ENCODE data around the gene DMXL1. TPM values are rescaled to one million over a fixed set of nuclear protein-coding genes. Genes with fewer than 3 reads are reported as not detected.

DMXL1 gene
- total RNA-seq, 1 donor, result 86.1 TPM

GRCh38 chr5:119274030-119274766, 203.3 kb downstream of the DMXL1 start:
- TF ChIP-seq CTCF (IDR thresholded peaks at IDR 0.05; ENCODE audit: extremely low read depth, low read depth, low read length), result no peak
- Histone ChIP-seq H3K4me3 (ENCODE audit: insufficient read depth, low read length) (no peak overlapping the region), H4K20me1 (ENCODE audit: insufficient read depth, low read length) (peaks cover 2% of the 10 kb centered on the region), H2AFZ (ENCODE audit: low read length) (no peak overlapping the region), H3K79me2 (ENCODE audit: insufficient read depth, low read length) (peaks cover 20% of the 10 kb centered on the region), H3K4me2 (ENCODE audit: insufficient read depth, low read length) (peak overlapping the region; percentile 1), H3K27ac (ENCODE audit: low read depth, low read length) (peak overlapping the region; percentile 52), H3K9me3 (ENCODE audit: low read depth, low read length) (no peaks in the 10 kb centered on the region), H3K4me1 (ENCODE audit: insufficient read depth, low read length) (peaks cover 19% of the 10 kb centered on the region), H3K27me3 (ENCODE audit: insufficient read depth, low read length) (no peaks in the 10 kb centered on the region), H3K36me3 (ENCODE audit: insufficient read depth, low read length) (no peaks in the 10 kb centered on the region)
- DNase-seq (ENCODE audit: insufficient read length, low spot score, missing footprints), result no peak

DNA sequence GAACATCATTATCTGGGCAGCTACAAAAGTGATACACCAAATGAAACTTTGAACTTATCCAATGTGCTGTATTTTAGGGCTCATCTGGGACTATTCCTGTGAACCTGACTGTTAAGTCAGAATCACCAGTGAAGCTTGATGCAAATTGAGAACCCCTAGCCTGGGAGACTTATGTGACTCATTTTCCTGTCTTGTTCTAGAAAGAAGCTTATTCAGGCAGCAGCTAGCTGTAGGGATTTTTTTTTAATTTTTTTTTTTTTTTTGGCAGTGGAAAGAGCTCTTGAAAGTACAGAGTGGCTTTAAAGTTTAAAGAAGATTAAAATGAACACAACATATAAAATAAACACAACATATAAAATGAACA, 203.9 kb downstream of the DMXL1 start:
- no peak overlapping the region for H2AFZ ChIP-seq (ENCODE audit: low read length)
- peak overlapping the region; percentile 52 for H3K27ac ChIP-seq (ENCODE audit: low read depth, low read length)
- peaks cover 2% of the 10 kb centered on the region for H4K20me1 ChIP-seq (ENCODE audit: insufficient read depth, low read length)
- DNase-seq (ENCODE audit: insufficient read length, low spot score, missing footprints), result no peak
- no peaks in the 10 kb centered on the region for H3K27me3 ChIP-seq (ENCODE audit: insufficient read depth, low read length)
- H3K4me2 ChIP-seq (ENCODE audit: insufficient read depth, low read length), result peak overlapping the region; percentile 1
- H3K4me3 ChIP-seq (ENCODE audit: insufficient read depth, low read length), result no peak overlapping the region
- H3K79me2 ChIP-seq (ENCODE audit: insufficient read depth, low read length), result peaks cover 17% of the 10 kb centered on the region
- H3K9me3 ChIP-seq (ENCODE audit: low read depth, low read length), result no peaks in the 10 kb centered on the region
- TF ChIP-seq CTCF (IDR thresholded peaks at IDR 0.05; ENCODE audit: extremely low read depth, low read depth, low read length), result no peak
- no peaks in the 10 kb centered on the region for H3K36me3 ChIP-seq (ENCODE audit: insufficient read depth, low read length)
- H3K4me1 ChIP-seq (ENCODE audit: insufficient read depth, low read length), result peaks cover 16% of the 10 kb centered on the region

DNA sequence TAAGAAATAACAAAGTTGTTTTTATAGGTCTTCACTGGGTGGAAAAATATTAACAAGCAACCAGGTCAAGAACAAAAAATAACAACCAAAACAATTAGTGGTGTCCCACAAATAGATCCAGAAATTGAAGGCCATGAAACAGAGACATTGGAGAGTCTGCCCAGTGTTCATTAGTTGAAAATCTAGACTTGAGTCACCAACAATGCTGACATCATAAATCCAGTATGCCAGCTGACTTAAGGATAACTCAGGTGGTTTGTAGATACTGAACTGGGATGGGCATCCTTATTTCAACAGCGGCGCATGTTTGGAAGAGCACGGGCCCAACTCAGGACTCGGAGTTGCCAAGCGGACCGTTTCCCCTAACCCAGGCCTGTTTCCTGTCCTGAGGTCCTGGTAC, 204.3 kb downstream of the DMXL1 start:
- Histone ChIP-seq H4K20me1 (ENCODE audit: insufficient read depth, low read length) (peaks cover 2% of the 10 kb centered on the region), H3K27me3 (ENCODE audit: insufficient read depth, low read length) (no peaks in the 10 kb centered on the region), H3K4me3 (ENCODE audit: insufficient read depth, low read length) (no peak overlapping the region), H3K9me3 (ENCODE audit: low read depth, low read length) (no peaks in the 10 kb centered on the region), H3K4me2 (ENCODE audit: insufficient read depth, low read length) (peak overlapping the region; percentile 0), H3K27ac (ENCODE audit: low read depth, low read length) (peak overlapping the region; percentile 52), H3K36me3 (ENCODE audit: insufficient read depth, low read length) (no peaks in the 10 kb centered on the region), H3K4me1 (ENCODE audit: insufficient read depth, low read length) (peaks cover 16% of the 10 kb centered on the region), H3K79me2 (ENCODE audit: insufficient read depth, low read length) (peaks cover 15% of the 10 kb centered on the region), H2AFZ (ENCODE audit: low read length) (no peak overlapping the region)
- TF ChIP-seq CTCF (IDR thresholded peaks at IDR 0.05; ENCODE audit: extremely low read depth, low read depth, low read length), result no peak
- DNase-seq (ENCODE audit: insufficient read length, low spot score, missing footprints), result no peak

DNA sequence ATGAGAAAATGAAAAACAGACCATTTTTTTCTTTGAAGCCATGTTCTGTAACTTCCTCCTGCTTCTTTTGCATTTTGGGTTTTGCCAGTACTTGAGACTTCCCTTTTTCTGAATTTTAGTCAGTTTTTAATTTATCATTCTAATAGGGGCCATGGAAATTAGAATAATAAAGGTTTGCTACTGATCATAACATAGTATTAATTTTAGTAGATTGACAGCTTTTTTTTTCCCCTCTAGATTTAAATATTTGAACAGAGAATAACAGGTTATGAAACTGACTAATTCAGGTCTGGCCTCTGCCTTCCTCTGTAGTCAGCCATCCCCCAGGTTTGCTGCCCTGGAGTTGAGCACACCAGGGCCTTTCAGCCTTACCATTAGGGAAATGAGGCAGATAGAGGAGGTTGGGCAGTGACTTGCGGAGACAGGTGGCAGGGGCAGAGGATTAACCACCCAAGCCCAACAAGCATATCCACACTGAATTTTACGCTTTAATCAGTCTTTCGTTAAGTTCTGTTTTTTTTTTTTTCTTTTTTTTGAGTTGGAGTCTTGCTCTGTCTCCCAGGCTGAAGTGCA, 204.8 kb downstream of the DMXL1 start:
- no peak overlapping the region for H2AFZ ChIP-seq (ENCODE audit: low read length)
- H3K4me2 ChIP-seq (ENCODE audit: insufficient read depth, low read length), result no peak overlapping the region
- peaks cover 14% of the 10 kb centered on the region for H3K79me2 ChIP-seq (ENCODE audit: insufficient read depth, low read length)

More for the DNA sequence above, 204.8 kb downstream of the DMXL1 start:
- no peaks in the 10 kb centered on the region for H3K27me3 ChIP-seq (ENCODE audit: insufficient read depth, low read length)
- H3K4me3 ChIP-seq (ENCODE audit: insufficient read depth, low read length), result no peak overlapping the region
- H3K27ac ChIP-seq (ENCODE audit: low read depth, low read length), result peak overlapping the region; percentile 52
- H4K20me1 ChIP-seq (ENCODE audit: insufficient read depth, low read length), result peaks cover 2% of the 10 kb centered on the region
- H3K9me3 ChIP-seq (ENCODE audit: low read depth, low read length), result no peaks in the 10 kb centered on the region
- no peak for DNase-seq (ENCODE audit: insufficient read length, low spot score, missing footprints)
- H3K36me3 ChIP-seq (ENCODE audit: insufficient read depth, low read length), result no peaks in the 10 kb centered on the region
- H3K4me1 ChIP-seq (ENCODE audit: insufficient read depth, low read length), result peaks cover 16% of the 10 kb centered on the region
- TF ChIP-seq CTCF (IDR thresholded peaks at IDR 0.05; ENCODE audit: extremely low read depth, low read depth, low read length), result no peak

Measured in osteoblast (primary cell).